Muscle layer of colon (tissue), 2 donors: Measurements from ENCODE around the gene EIF4G3.
A peak's percentile ranks its signal among the peaks of the same experiment; 100 is the strongest.
"Not testable (repeated sequence)": the region's sequence is repeated elsewhere in the genome, so short reads cannot be mapped to it uniquely, and the experiment has no call there.

Source experiments
- H3K27ac ChIP-seq: one replicate; pipeline ENCODE4 v1.7.0; 2013; ENCODE audit warnings: low read depth, mild to moderate bottlenecking, low read length, moderate library complexity
- H3K27me3 ChIP-seq, 2 donors: one replicate each; pipeline ENCODE4 v1.7.0; 2013; ENCODE audit warnings: low read length in 2 of 2, mild to moderate bottlenecking in 2 of 2; ENCODE audit not compliant: insufficient read depth in 2 of 2, control insufficient read depth in 1 of 2
- H3K36me3 ChIP-seq: one replicate; pipeline ENCODE4 v1.7.0; 2013; ENCODE audit warnings: mild to moderate bottlenecking, low read length; ENCODE audit not compliant: insufficient read depth
- H3K4me1 ChIP-seq: one replicate; pipeline ENCODE4 v1.7.0; 2013; ENCODE audit warnings: mild to moderate bottlenecking, low read length; ENCODE audit not compliant: insufficient read depth
- H3K4me3 ChIP-seq, 2 donors: one replicate each; pipeline ENCODE4 v1.7.0; 2013; ENCODE audit warnings: low read length in 2 of 2, low read depth in 1 of 2, mild to moderate bottlenecking in 1 of 2, moderate library complexity in 1 of 2
- H3K9ac ChIP-seq: one replicate; pipeline ENCODE4 v1.7.0; 2013; ENCODE audit warnings: low read length
- H3K9me3 ChIP-seq: one replicate; pipeline ENCODE4 v1.7.0; 2013; ENCODE audit warnings: mild to moderate bottlenecking, low read length
- donor health status: abdominal sarcoma.
- donor health status: Adenocarcinoma of cecum.

Gene EIF4G3

DNA sequence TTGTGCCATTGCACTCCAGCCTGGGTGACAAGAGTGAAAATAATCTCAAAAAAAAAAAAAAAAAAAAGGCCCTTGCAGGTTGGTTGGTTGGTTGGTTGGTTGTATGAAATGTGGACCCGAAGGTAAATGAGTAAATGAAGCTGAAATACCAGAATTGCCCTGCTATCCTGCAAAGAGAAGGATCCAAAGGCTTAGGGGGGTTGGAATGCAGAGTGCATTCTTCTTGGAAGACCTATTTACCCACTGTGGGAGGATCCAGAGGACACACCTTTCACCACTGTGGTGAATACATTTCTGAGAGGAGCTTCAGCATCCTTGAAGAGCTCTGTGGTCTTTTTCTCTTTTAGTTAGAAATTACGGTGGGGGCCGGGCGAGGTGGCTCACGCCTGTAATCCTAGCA, 28.7 kb upstream of the EIF4G3 start:
- Histone ChIP-seq H3K4me1 (no peaks in the 10 kb centered on the region), H3K4me3 (no peak overlapping the region), H3K27me3 (no peaks in the 10 kb centered on the region), H3K27ac (no peak overlapping the region), H3K36me3 (no peaks in the 10 kb centered on the region), H3K9me3 (no peaks in the 10 kb centered on the region), H3K9ac (no peak overlapping the region)

DNA sequence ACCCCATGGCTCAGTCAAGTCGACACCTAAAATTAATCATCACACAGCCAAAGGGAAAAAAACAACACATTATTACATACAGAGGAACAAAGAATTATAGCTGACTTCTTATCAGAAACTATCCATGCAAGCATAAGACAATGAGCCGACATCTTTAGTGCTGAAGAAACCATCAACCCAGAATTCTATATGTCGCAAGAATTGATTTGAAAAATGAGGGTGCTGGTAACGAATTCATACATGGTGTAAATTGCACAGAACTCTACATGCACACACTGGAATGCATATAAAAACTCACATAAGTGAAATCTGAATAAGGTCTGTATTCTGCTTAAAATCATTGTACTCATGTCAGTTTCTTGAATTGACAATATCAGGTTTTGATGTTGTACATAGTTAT, 25.0 kb upstream of the EIF4G3 start:
- Histone ChIP-seq H3K27me3 (no peaks in the 10 kb centered on the region), H3K4me3 (no peak overlapping the region), H3K9me3 (no peaks in the 10 kb centered on the region), H3K36me3 (no peaks in the 10 kb centered on the region), H3K9ac (no peak overlapping the region), H3K27ac (no peak overlapping the region), H3K4me1 (no peaks in the 10 kb centered on the region)

GRCh38 chr1:21201238-21201637, 24.5 kb upstream of the EIF4G3 start:
- not testable (repeated sequence) for H3K4me1 ChIP-seq, H3K9me3 ChIP-seq, H3K4me3 ChIP-seq, H3K36me3 ChIP-seq, H3K9ac ChIP-seq, H3K27me3 ChIP-seq, H3K27ac ChIP-seq

DNA sequence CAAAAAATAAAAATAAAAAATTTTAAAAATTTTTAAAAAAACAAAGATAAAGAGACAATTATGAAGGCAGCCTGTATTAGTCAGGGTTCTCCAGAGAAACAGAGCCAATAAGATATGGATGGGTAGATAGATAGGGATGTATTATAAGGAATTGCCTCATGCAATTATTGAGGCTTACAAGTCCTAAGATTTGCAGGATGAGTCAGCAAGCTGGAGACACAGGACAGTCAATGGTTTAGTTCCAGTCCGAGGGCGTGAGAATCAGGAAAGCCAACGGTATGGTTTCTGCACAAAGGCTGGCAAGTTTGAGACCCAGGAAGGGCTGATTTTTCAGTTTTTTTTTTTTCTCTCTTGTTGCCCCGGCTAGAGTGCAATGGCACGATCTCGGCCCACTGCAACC, 24.1 kb upstream of the EIF4G3 start:
- no peaks in the 10 kb centered on the region for H3K9me3 ChIP-seq
- H3K4me3 ChIP-seq, result no peak overlapping the region
- no peaks in the 10 kb centered on the region for H3K4me1 ChIP-seq
- no peak overlapping the region for H3K9ac ChIP-seq
- H3K27ac ChIP-seq, result no peak overlapping the region
- no peaks in the 10 kb centered on the region for H3K36me3 ChIP-seq
- no peaks in the 10 kb centered on the region for H3K27me3 ChIP-seq

DNA sequence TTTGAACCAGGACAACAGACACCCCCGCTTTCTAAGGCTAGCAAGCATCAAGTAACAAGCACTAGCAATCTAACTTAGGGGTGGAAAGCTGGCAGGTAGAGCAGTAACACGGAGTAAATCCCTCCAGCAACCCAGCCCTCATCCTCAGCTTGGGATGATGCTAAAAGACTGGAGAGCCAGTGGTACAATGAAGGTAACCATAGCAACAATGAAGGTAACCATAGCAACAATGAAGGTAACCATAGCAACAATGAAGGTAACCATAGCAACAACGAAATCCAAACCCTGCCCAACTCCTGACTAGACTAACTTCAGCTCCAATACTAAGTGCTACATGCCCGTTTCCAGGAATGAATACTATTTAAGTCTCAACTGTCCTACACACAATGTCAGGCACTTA, 22.2 kb upstream of the EIF4G3 start:
- Histone ChIP-seq H3K36me3 (no peaks in the 10 kb centered on the region), H3K27ac (no peak overlapping the region), H3K9me3 (no peaks in the 10 kb centered on the region), H3K4me1 (no peaks in the 10 kb centered on the region), H3K27me3 (no peaks in the 10 kb centered on the region), H3K4me3 (no peak overlapping the region), H3K9ac (no peak overlapping the region)

DNA sequence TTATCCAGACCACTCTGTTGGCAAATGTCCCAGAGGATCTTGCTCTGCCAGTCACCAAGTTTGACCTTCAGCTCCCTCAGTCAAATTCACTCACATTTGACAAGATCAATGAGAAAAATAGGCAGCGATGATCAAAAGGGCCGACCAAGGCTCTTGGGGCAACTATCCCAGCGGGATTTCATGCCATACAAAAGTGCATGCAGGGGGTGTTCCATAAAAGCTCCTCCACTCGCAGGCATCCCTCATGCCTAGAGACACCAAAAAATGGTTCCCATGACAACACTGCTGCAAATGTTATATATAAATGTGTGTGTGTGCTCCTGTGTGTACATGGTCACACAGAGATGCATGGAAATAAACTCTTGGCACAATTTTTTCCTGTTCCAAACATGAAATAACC, 16.2 kb upstream of the EIF4G3 start:
- Histone ChIP-seq H3K9me3 (no peaks in the 10 kb centered on the region), H3K27ac (peak overlapping the region; percentile 24), H3K4me3 (no peak overlapping the region), H3K4me1 (no peaks in the 10 kb centered on the region), H3K9ac (no peak overlapping the region), H3K36me3 (no peaks in the 10 kb centered on the region), H3K27me3 (no peaks in the 10 kb centered on the region)

- no peaks in the 10 kb centered on the region for H3K4me1 ChIP-seq
- no peaks in the 10 kb centered on the region for H3K9me3 ChIP-seq
- no peak overlapping the region for H3K4me3 ChIP-seq
- H3K36me3 ChIP-seq, result no peaks in the 10 kb centered on the region
- H3K9ac ChIP-seq, result no peak overlapping the region
- H3K27me3 ChIP-seq, result no peaks in the 10 kb centered on the region
- H3K27ac ChIP-seq, result peak overlapping the region; percentile 24
These were observed 15.6 kb upstream of the EIF4G3 start for GRCh38 chr1:21192284-21192683.

DNA sequence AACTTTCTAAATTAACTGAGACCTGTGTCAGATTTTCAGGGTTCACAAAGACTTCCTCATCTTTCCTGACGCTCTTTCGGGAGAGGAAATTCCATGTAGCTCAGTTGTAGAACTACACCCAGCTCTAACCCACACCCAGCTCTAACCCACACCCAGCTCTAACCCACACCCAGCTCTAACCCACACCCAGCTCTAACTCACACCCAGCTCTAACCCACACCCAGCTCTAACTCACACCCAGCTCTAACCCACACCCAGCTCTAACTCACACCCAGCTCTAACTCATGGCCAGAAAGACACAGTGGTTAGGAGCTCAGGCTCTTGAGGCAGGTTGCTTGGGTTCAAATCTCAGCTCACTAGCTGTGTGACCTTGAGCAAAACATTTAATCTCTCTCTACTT, 14.1 kb upstream of the EIF4G3 start:
- H3K27me3 ChIP-seq, H3K36me3 ChIP-seq, H3K9me3 ChIP-seq, H3K9ac ChIP-seq, H3K27ac ChIP-seq, H3K4me1 ChIP-seq, H3K4me3 ChIP-seq: not testable (repeated sequence)

DNA sequence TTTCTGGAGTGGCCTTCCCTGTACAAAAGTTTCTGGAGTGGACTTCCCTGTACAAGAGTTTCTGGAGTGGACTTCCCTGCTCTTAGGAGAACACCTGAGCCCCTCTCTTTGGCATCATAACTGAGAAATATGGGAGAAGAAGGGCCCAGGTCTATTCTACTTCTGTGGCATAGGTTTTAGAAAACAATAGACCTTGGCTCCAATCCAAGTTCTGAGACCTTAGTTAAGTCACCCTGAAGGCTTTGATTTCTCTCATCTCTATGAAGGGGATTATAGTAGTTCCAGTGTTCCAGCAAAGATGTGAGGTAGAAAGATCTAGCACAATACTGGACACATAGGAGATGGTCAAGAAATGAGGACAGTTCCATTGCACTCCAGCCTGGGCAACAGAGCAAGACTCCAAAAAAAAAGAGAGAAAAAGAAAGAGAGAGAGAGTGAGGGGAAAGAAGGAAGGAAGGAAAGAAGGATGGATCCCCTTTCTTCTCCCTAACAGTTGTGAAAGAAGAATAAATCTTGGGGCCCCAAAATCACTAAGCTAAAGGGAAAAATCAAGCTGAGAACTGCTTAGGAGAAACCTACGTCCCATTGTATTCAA, 13.3 kb upstream of the EIF4G3 start:
- no peak overlapping the region for H3K9ac ChIP-seq
- no peaks in the 10 kb centered on the region for H3K36me3 ChIP-seq
- H3K9me3 ChIP-seq, result no peaks in the 10 kb centered on the region
- no peaks in the 10 kb centered on the region for H3K27me3 ChIP-seq
- H3K4me1 ChIP-seq, result no peaks in the 10 kb centered on the region
- no peak overlapping the region for H3K27ac ChIP-seq
- H3K4me3 ChIP-seq, result no peak overlapping the region

GRCh38 chr1:21189421-21189820, 12.7 kb upstream of the EIF4G3 start:
- no peaks in the 10 kb centered on the region for H3K9me3 ChIP-seq
- no peaks in the 10 kb centered on the region for H3K36me3 ChIP-seq
- H3K27ac ChIP-seq, result no peak overlapping the region
- no peaks in the 10 kb centered on the region for H3K4me1 ChIP-seq
- H3K27me3 ChIP-seq, result no peaks in the 10 kb centered on the region
- no peak overlapping the region for H3K9ac ChIP-seq
- H3K4me3 ChIP-seq, result no peak overlapping the region

GRCh38 chr1:21188235-21188634, 11.5 kb upstream of the EIF4G3 start:
- no peak overlapping the region for H3K9ac ChIP-seq
- H3K27ac ChIP-seq, result no peak overlapping the region
- H3K4me1 ChIP-seq, result no peaks in the 10 kb centered on the region
- no peak overlapping the region for H3K4me3 ChIP-seq
- no peaks in the 10 kb centered on the region for H3K27me3 ChIP-seq
- no peaks in the 10 kb centered on the region for H3K9me3 ChIP-seq
- no peaks in the 10 kb centered on the region for H3K36me3 ChIP-seq

- H3K9ac ChIP-seq, result no peak overlapping the region
- H3K9me3 ChIP-seq, result no peaks in the 10 kb centered on the region
- no peaks in the 10 kb centered on the region for H3K27me3 ChIP-seq
- no peaks in the 10 kb centered on the region for H3K36me3 ChIP-seq
- no peak overlapping the region for H3K4me3 ChIP-seq
- no peaks in the 10 kb centered on the region for H3K4me1 ChIP-seq
- H3K27ac ChIP-seq, result no peak overlapping the region
These were observed 8.6 kb upstream of the EIF4G3 start for GRCh38 chr1:21185221-21185731.
